Globus pallidus (tissue), 1 donor: ENCODE data around the gene DPF1.
"Not testable (repeated sequence)": the region's sequence is repeated elsewhere in the genome, so short reads cannot be mapped to it uniquely, and the experiment has no call there.

Source experiments
- DNase-seq: peaks from one replicate; pipeline ENCODE4 v3.0.0-alpha.2; 2015; ENCODE audit warnings: low spot score

The DPF1 gene

DNA sequence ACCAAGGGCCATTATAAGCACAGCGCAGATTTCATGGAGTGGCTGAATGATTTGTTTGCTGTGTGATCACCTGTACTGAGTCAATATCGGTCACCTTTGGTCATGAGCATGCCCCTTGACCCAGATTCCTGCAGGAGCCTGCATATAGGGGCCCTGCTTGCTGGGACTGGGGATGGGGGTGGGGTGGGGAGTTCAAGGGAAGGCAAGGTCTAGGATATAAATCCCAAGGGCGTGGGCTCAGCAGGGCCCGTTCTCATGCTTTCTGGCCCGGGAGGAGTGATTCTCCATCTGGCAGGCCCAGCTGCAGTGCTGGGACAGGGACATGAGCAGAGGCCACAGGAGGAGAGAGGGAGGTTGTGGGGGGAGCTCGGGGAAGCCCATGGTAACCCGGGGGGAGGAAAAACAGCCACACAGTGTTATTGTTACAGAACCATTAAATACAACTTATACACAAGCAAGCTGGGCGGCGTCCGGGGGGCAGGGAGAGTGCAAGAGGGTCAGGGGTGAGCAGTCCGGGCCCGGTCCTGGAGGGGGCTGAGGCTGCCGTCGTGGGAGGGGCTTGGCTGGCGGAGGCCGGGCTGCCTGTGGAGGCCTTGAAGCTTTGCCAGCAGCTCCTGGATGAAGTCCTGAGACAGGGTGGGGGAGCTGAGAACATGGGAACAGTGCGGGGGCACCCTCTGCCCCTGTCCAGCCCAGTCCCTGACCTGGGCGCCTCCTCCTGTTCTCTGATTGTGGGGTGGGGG, 27.0 kb upstream of the DPF1 start:
- peak; percentile 93 for DNase-seq

DNA sequence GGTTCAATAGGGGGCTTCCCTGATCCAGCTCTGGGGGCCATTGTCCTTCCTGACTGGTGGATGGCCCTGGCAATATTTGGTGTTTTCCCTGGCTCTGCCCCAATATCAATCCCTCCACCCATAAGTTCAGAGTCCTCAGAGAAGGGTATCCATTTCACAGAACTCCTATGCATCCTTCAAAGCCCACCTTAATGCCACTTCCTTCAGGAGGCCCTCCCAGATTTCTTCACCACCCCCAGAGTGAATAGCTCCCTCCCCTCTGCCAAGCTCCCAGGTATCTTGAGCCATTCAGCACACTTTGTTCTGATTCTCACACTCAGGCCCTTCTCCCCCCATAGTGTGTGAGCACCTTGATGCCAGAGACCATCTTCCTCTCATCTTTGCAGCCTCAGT, 26.4 kb upstream of the DPF1 start:
- DNase-seq: no peak

DNA sequence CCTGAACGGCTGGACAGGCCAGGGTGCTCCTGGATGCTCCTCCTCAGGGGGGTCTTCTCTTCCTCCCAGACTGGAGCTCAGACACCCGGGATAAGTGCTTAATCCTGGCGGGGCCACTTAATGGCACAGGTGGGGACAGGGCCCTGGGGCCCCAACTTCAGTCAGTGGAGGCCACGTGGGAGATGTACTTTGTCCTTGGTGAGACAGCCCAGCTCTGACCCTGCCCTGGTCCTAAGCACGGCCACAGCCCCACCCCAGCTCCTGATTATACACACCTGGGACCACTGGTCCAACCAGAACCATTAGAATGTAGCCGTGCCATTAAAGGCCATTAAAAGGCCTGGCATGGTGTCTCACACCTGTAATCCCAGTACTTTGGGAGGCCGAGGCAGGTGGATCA, 24.4 kb upstream of the DPF1 start:
- DNase-seq: no peak

DNA sequence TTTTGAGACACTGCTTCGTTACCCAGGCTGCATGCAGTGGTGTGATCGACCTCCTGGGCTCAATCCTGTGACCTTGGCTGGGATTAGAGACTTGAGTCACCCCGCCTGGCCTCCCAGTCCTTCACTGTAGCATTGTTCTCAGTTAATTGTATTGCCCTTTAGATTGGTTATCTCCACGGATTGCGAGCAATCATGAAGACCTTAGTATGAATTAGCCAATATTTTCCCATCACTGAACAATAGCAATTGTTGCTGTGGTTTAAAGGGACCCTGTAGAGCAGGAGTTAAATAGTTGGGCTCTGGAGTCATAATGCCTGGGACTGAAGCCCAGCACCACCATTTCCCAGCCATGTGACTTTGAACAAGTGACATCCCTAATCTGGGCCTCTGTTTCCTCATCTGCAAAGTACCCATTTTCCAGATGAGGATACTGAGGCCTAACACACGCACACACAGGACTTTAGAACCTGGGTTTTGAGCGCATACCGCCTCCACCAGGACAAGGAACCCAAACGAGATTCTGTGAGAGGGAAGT, 23.8 kb upstream of the DPF1 start:
- DNase-seq: peak; percentile 80

DNA sequence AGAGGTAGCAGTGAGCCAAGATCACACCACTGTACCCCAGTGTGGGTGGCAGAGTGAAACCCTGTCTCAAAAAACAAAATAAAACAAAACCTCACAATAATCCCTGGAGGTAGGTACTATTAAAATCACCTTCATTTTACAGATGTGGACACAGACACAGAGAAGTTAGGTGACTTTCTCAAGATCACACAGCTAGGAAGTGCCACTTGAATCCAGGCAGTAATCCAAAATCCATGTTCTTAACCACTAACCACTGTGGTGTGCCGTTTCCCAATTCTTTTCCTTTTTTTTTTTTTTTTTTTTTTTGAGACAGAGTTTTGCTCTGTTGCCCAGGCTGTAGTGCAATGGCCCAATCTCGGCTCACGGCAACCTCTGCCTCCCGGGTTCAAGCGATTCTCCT, 23.1 kb upstream of the DPF1 start:
- no peak for DNase-seq

DNA sequence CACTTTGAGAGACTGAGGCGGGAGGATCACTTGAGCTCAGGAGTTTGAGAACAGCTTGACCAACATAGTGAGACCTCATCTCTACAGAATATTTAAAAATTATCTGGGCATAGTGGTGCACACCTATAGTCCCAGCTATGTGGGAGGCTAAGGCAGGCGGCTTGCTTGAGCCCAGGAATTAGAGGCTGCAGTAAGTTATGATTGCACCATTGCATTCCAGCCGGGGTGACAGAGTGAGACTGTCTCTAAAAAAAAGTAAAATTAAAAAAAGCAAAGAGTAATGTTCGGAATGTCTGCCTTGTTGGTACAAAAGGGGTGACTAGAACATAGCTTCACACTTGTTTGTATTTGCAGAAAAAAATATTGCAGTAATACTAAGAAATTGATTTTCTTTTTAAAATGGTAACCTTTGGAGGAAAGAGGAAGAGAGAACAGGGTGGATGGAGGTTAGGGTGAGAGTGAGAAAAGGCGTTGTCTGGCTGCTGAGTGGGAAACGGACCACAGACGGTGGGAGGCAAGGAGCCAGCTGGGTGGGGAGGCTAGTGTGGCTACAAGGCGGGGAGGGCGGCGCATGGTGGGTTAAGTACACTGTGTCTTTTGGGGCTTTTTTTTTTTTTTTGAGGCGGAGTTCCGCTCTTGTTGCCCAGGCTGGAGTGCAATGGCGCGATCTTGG, 21.9 kb upstream of the DPF1 start:
- no peak for DNase-seq

DNA sequence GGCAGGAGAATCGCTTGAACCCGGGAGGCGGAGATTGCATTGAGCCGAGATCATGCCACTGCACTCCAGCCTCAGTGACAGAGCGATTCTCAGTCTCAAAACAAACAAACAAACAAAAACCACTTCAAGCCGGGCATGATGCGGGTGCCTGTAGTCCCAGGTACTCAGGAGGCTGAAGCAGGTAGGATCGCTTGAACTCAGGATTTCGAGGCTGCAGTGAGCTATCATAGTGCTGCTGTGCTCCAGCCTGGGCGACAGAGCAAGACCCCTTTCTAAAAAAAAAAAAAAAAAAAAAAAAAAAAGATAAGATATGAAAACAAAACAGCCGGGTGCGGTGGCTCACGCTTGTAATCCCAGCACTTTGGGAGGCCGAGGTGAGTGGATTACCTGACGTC, 19.3 kb upstream of the DPF1 start:
- no peak for DNase-seq

DNA sequence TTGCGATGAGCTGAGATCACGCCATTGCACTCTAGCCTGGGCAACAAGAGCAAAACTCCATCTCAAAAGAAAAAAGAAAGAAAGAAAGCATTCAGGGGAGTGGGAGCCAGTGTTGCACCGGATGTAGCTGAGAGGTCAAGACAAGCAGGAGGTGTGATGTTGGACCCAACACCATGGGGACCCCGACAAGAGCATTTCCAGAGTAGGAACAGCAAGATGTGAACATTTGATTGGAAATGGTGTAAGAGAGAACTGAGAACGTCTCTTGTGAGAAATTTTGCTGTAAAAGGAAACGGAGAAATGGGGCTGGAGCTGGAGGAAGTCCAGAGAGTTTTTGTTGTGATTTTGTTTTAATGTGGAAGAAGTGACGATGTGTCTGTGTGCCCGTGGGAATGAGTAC, 15.8 kb upstream of the DPF1 start:
- DNase-seq: no peak

DNA sequence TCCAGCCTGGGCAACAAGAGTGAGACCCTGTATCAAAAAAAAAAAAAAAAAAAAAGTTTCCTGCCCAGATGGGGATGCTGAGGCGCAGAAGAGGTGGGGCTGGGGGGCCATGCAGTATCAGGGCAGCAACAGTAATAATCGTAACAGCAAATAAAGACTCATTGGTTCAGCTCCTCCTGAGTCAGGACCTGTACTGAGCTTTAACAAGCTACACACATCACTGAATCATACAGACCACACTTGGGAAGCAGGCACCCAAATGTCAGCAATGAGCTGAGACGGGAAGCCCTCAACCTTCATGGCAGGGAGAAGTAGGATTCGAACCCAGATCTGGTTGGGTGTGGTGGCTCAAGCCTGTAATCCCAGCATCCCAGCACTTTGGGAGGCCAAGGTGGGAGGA, 10.6 kb upstream of the DPF1 start:
- DNase-seq: no peak

DNA sequence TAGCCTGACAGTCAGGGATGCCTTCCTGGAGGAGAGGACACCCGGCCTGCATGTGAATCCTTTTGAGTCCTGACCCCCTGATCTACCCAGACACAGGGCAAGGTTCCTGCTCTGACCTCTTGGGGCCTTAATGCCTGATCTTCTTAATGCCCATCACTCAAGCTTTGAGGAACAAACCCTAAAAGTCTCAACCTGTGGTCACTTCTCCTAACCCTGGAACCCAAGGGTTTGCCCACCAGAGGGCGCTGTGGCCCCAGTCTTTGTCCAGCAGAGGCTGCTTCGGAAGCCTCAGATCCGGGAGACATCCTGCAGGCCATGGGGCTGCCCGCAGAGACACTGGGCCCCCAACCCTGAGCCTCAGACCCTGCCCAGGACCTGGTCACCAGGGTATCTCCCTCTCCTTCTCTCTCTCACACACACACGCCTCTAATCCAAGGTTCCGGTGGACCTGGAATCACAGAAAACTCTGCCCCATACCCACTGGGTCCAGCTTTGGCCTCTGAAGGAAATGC, 9.8 kb upstream of the DPF1 start:
- peak; percentile 69 for DNase-seq

DNA sequence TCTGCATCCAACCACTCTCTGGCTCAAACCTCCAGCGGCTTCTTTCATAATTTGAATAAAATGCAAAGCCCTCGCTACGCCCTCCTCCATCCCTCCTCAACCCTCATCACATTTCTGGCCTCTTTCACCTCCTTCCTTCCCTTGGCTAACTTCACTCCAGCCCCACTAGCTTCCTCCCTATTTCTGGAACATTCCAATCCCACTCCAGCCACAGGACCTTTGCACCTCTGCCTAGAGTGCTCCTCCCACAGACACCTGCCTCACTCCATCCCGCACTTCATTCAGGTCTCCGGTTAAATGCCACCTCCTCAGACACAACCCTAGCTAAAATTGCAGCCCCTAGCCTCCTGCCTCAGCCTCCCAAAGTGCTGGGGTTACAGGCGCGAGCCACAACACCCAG, 7.9 kb upstream of the DPF1 start:
- no peak for DNase-seq

DNA sequence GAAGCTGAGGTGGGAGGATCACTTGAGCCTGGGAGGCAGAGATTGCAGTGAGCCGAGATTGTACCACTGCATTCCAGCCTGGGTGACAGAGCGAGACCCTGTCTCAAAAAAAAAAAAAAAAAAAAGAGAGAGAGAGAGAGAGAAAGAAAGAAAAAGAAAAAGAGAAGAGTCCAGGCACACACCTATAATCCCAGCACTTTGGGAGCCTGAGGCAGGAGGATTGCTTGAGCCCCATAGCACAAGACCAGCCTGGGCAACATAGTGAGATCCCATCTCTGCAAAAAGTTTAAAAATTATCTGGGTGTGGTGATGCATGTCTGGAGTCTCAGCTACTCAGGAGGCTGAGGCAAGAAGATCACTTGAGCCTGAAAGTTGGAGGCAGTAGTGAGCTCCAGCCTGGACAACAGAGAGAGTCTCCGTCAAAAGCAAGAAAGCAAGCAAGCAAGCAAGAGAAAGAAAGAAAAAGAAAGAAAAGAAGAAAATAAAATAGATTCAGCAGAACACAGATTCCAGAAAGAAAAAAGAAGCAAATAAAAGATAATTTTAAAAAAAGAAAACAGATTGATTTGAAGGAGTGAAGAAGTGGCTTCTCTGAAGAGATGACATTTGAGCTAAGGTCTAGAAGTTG, 6.6 kb upstream of the DPF1 start:
- DNase-seq: not testable (repeated sequence)

DNA sequence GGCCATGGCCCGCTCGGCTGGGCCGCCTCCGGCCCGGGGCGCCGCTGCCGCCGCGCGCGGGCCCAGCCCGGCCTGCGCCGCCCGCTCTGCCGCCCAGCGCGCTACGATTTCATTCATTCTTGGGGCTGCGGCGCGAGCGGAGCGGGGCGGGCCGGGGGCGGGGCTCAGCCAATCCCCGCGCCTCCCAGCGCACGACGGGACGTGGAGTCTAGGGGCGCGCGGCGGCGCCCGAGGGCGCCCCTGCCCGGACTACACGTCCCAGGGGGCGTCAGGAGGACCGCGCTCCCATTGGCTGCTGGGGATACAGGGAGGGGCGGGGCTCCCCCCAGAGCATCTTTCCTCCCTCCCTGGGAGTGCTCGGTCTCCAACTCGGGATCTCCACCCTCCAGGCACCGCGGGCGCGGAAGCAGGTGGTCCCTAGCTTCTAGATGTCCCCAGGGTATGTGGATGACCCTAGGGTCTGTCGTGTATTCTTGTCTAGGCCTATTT, 5.6 kb upstream of the DPF1 start:
- DNase-seq: peak; percentile 94

DNA sequence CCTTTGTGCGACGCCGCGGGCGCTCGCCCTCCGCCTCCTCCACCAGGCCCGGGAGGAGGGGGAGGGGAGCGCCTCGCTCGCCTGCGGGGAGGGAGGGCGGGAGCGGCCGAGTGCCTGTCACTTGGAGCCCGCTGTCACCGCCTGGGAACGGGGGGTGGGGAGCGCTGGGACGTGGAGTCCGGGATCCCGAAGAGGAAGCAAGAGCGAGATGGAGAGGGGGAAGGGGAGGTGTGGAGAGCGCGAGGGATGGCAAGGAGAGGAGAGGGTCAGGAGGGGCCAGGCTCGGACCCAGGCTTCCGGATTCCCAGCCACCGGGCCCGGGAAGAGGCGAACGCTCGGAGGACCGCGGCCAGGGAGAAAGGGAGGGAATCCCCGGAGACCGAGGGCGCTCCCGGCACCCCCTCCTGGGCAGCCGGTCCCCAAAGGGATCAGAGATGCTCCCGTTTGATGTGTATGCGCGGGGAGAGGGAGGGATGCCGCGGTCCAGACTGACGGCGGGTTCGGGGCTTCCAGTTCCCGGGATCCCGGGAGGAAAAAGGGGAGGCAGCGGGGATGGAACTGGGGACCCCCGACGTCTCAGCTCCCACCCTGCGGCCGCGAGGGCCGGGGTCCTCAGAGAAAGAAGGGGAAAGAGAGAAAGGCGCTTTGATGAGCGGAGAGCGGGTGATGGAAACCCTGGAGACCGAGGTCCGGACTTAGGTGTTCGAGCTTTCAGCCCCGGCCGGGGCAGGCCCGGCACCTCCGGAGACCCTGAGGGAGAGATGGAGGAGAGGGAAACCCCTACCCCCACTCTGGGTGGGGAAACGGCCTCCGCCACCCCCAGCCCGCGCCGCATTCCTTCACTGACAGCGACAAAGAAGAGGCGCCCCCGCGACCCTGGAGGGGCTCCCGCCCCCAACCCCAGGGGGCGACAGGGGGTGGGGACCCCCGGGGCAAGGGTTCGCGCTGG, 4.7 kb upstream of the DPF1 start:
- no peak for DNase-seq

DNA sequence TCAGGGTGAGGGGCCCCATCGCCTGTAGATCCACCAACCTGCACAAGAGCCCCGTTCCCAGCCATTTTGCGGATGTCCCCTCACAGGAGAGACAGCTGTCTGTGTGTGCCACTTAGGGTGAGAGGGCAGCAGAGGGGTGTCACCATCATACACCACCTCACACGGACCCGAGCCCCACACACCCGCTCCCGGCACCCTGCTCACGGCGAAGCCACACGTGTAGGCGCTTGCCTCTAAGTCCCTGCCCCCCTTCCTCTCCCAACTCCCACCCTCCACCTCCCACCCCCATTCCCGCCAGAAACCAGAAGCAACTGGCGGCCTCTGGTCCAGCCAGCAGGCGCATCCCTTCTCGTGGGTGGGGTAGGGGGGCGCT, 4.0 kb upstream of the DPF1 start:
- DNase-seq: no peak

DNA sequence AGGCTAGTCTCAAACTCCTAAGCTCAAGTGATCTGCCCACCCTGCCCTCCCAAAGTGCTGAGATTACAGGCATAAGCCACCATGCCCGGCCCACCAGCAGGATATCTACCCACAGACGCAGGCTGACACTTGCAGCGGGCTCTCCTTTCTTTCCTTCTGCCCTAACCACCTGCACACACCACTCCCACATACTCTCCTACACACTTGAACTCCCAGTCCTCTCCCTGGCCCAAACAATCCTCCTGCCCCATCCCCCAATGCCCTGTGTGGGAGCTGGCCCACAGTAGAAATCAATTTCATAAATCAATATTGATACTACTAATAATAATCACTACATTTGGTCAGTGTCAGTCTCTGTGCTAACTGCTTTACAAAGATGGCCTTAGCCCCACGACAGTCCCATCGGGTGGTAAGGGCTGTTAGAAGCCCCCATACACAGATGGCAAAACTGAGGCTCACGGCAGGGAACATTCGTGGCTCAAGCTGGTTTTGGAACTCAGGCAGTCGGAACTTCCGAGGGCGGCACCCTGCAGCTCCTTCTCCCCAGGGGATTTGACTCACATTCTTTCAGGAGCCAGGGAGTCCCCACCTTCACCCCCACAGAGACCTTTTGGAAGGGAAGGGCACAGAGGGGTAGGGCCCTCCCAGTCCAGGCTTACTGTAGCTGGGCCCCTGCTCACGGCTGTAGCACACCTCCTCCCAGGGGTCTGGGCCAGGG, 3.4 kb upstream of the DPF1 start:
- no peak for DNase-seq

DNA sequence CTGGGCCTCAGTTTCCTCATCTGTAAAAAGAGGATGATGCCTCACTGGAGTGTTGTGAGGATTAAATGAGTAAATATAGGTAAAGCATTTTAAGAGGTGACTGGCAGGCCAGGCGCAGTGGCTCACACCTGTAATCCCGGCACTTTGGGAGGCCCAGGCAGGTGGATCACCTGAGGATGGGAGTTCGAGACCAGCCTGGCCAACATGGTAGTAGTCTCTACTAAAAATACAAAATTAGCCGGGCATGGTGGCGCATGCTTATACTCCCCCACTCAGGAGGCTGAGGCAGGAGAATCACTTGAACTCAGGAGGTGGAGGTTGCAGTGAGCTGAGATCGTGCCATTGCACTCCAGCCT, 819 bp upstream of the DPF1 start:
- DNase-seq: not testable (repeated sequence)

DNA sequence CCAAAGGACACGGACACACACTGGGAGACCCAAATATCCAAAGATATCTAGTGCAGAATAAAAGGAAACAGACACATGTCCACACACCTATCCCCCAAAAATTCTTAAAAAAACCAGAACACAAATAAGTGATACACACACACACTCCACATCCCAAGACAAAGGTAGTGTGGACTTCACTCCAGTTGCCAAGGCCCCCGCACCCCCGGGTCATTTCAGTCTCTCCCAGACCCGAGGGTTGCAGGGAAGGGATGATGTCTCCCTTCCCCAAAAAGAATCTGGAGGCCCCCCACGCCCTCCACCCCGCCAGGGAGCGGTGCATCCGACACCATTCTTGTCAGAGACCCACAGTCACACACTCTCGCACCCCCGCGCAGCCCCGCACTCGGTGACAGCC, 407 bp downstream of the DPF1 start:
- no peak for DNase-seq

DNA sequence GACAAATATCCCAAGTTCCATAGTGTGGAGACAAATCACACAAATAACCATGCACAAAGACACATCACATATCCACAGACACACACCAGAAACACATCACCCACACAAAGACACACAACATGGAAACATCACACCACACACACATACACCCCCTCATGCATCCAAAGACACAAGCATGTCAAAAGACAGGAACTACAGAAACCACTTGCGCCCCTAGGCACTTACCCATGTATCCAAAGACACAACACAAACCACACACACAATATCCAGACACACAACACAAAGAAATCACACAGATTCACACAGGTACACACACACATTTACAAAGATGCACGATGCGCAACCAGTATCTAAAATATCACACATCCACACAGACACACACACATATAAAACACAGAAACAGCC, 901 bp downstream of the DPF1 start:
- no peak for DNase-seq

DNA sequence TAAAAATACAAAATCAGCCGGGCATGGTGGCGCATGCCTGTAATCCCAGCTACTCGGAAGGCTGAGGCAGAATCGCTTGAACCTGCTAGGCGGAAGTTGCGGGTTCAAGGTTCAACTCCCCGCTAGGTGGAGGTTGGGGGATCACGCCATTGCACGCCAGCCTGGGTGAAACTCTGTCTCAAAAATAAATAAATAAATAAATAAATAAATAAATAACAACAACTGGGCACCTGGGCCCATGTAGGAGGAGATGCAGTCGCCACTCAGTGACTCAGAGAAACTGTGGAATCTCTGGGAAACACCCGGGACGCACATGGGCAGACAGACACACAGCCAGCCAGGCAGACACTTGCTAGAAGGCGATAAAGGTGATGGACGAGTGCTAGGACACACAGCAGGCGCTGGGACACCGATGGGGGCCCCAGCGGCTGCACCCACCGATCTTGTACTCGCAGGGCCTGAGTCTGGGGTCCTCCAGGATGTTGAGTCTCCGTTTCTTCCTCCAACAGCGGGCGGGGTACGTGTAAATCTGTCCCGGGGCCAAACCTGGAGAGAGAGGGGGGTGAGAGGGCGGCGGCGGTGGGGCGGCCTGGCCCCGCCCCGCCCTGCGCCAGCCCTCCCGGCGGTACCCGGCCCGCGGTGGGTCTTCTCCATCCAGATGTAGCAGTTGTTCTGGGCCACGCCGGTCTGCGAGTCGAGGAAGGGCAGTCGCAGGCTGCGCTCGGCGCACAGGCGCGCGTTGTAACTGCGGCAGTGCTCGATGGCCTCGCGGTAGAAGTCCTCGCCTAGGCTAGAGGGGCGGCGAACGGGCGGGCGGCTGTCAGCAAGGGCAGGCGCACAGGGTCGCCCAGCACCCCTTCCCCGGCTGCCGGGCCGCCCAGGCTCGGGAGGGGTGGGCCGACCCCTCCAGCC, 1.8 kb downstream of the DPF1 start:
- no peak for DNase-seq
